Neural progenitor cell (in vitro differentiated cells): Measurements from ENCODE around the gene LRFN2.

ENCODE experiments used
- CTCF ChIP-seq: fragments of 200-600 bp; sonication (generic); IDR thresholded peaks from 2 replicates; pipeline ENCODE4 v1.5.1; 2017; ENCODE audit warnings: antibody characterized with exemption, mild to moderate bottlenecking
- EZH2phosphoT487 ChIP-seq: fragments of 200-600 bp; sonication (generic); IDR thresholded peaks from 2 replicates; pipeline ENCODE4 v1.6.1; 2017; ENCODE audit warnings: antibody characterized with exemption

- no peak for TF ChIP-seq CTCF
- TF ChIP-seq EZH2phosphoT487 = no peak
Observed at GRCh38 chr6:40541556-40542174, 45.5 kb downstream of the LRFN2 start.
